B cell (primary cell): ENCODE results near the gene DYRK2. TPM values are rescaled to one million over a fixed set of nuclear protein-coding genes. Genes with fewer than 3 reads are reported as not detected.
A peak's percentile ranks its signal among the peaks of the same experiment; 100 is the strongest.

Experiments
- ATAC-seq: fragments of 200-7000 bp; cut with Tn5 transposase; one replicate; pipeline ENCODE4 v1.10.0; 2021; ENCODE audit warnings: low read depth, mild to moderate bottlenecking, moderate number of reproducible peaks, moderate library complexity
- CTCF ChIA-PET: fragments of 350-600 bp; sonication (Branson Sonifier 250); formaldehyde crosslinking; loops from one replicate; lab custom pipeline; 2021; ENCODE audit warnings: antibody characterized with exemption, inconsistent platforms; lab: Charles Lee
- POLR2A ChIA-PET: fragments of 350-600 bp; sonication (Branson Sonifier 250); formaldehyde crosslinking; loops from one replicate; lab custom pipeline; 2021; ENCODE audit warnings: antibody characterized with exemption; lab: Charles Lee
- DNase-seq: peaks from one replicate; pipeline ENCODE4 v3.0.0; 2013
- H2AFZ ChIP-seq: 2 replicates; pipeline ENCODE4 v1.6.1; 2012; ENCODE audit warnings: mild to moderate bottlenecking, low read depth, low read length; ENCODE audit not compliant: insufficient read depth, poor library complexity, severe bottlenecking
- H3K27ac ChIP-seq, 2 donors: 1 replicate in 1 of 2; 2 replicates in 1 of 2; pipeline ENCODE4 v1.5.1; 2012 to 2013; ENCODE audit warnings: low read length in 2 of 2, mild to moderate bottlenecking in 2 of 2, moderate library complexity in 1 of 2
- H3K27me3 ChIP-seq, 4 experiments: fragments of 200-600 bp in 1 of 4; sonication (generic) in 1 of 4; replicated peaks in 1 of 4; 1 replicate in 2 of 4; 2 replicates in 2 of 4; pipeline versions ENCODE4 v1.6.1 to v1.7.0; 2013 to 2016; ENCODE audit warnings: low read length in 3 of 4, mild to moderate bottlenecking in 2 of 4, mixed read lengths in 1 of 4, moderate library complexity in 1 of 4; ENCODE audit not compliant: insufficient read depth in 4 of 4, control insufficient read depth in 3 of 4; ENCODE audit errors: control extremely low read depth in 1 of 4
- H3K36me3 ChIP-seq, 2 experiments: replicated peaks in 1 of 2; 1 replicate in 1 of 2; 2 replicates in 1 of 2; pipeline versions ENCODE4 v1.6.1 to v1.7.1; 2013; ENCODE audit warnings: low read length in 1 of 2; ENCODE audit not compliant: insufficient read depth in 2 of 2, control insufficient read depth in 1 of 2; ENCODE audit errors: control extremely low read depth in 1 of 2, extremely low read depth in 1 of 2
- H3K4me1 ChIP-seq, 2 donors: fragments of 200-600 bp in 1 of 2; sonication (generic) in 1 of 2; 1 replicate in 1 of 2; 2 replicates in 1 of 2; pipeline versions ENCODE4 v1.5.1 to v1.6.1; 2013 to 2017; ENCODE audit warnings: low read length in 2 of 2; ENCODE audit not compliant: control insufficient read depth in 2 of 2, insufficient read depth in 2 of 2
- H3K4me2 ChIP-seq: replicated peaks from 2 replicates; pipeline ENCODE3; 2012; ENCODE audit warnings: mild to moderate bottlenecking, low read depth, low read length; ENCODE audit not compliant: poor library complexity, severe bottlenecking
- H3K4me3 ChIP-seq, 5 experiments: fragments of 200-600 bp in 1 of 5; sonication (generic) in 1 of 5; 1 replicate in 3 of 5; 2 replicates in 2 of 5; pipeline versions ENCODE4 v1.5.1 to v1.7.0; 2011 to 2016; ENCODE audit warnings: low read length in 4 of 5, mild to moderate bottlenecking in 4 of 5, low read depth in 2 of 5, control low read depth in 1 of 5, moderate library complexity in 1 of 5; ENCODE audit not compliant: insufficient read depth in 1 of 5; ENCODE audit errors: control extremely low read depth in 1 of 5, extremely low read depth in 1 of 5
- H3K79me2 ChIP-seq: fragments of 200-600 bp; sonication (generic); one replicate; pipeline ENCODE4 v1.6.0; 2016; ENCODE audit warnings: low read length; ENCODE audit not compliant: control insufficient read depth, insufficient read depth
- H3K9ac ChIP-seq: fragments of 200-600 bp; sonication (generic); 2 replicates; pipeline ENCODE4 v1.6.1; 2017; ENCODE audit warnings: mild to moderate bottlenecking, low read length, moderate library complexity
- H3K9me3 ChIP-seq, 3 donors: one replicate each; pipeline versions ENCODE4 v1.6.1 to v1.7.1; 2013; ENCODE audit warnings: low read length in 2 of 3; ENCODE audit not compliant: control insufficient read depth in 2 of 3, insufficient read depth in 1 of 3; ENCODE audit errors: control extremely low read depth in 1 of 3
- H4K20me1 ChIP-seq: 2 replicates; pipeline ENCODE4 v1.6.0; 2012; ENCODE audit warnings: mild to moderate bottlenecking, low read length; ENCODE audit not compliant: insufficient read depth, control insufficient read depth, poor library complexity, severe bottlenecking
- H3K27ac Mint-ChIP-seq: one replicate; pipeline ENCODE4 v1.8.0; 2021; ENCODE audit warnings: mixed read lengths
- H3K27me3 Mint-ChIP-seq: one replicate; pipeline ENCODE4 v1.8.0; 2021; ENCODE audit warnings: mixed read lengths
- H3K4me1 Mint-ChIP-seq: one replicate; pipeline ENCODE4 v1.8.0; 2021; ENCODE audit warnings: mixed read lengths
- H3K4me3 Mint-ChIP-seq: one replicate; pipeline ENCODE4 v1.8.0; 2021; ENCODE audit warnings: mixed read lengths
- H3K9me3 Mint-ChIP-seq: one replicate; pipeline ENCODE4 v1.8.0; 2022; ENCODE audit warnings: mixed read lengths; ENCODE audit not compliant: insufficient read depth
- CTCF ChIP-seq: fragments of 200-600 bp; IDR thresholded peaks from one replicate; pipeline ENCODE4 v1.8.0; 2022; ENCODE audit warnings: antibody characterized with exemption, mild to moderate bottlenecking
- EZH2 ChIP-seq: IDR thresholded peaks from 2 replicates; pipeline ENCODE4 v1.6.1; 2012; ENCODE audit warnings: borderline replicate concordance, low read depth, mild to moderate bottlenecking, moderate library complexity, low read length; ENCODE audit not compliant: insufficient read depth, poor library complexity, severe bottlenecking
- WGBS: methylation state at CpG from one replicate; pipeline ENCODE4 v1.1.5; 2013; ENCODE audit warnings: missing lambda C conversion rate; ENCODE audit not compliant: insufficient coverage; 5-methylcytosine and 5-hydroxymethylcytosine counted together
- intact Hi-C: fragments of 100-400 bp; cut with micrococcal nuclease; formaldehyde crosslinking; loops from one replicate; pipeline ENCODE4 v1.10.0; 2022
- polyA plus RNA-seq: library from polyadenylated mRNA; depleted of rRNA; stranded (reverse); fragments of >200 nt; gene quantifications from 2 replicates; pipeline ENCODE4 v1.2.3, GENCODE V29; 2012
- total RNA-seq, 2 donors: library from RNA; stranded (reverse); fragments of 120-200 nt in 1 of 2; gene quantifications; 1 replicate in 1 of 2; 2 replicates in 1 of 2; pipeline versions ENCODE4 v1.2.3 to v1.2.4, GENCODE V29; 2013 to 2022

Gene DYRK2
- total and polyA plus RNA-seq, 2 donors (not counting 1 experiment from before 2014, with no cell fraction given) = 21.3 to 75.3 TPM

GRCh38 chr12:67632005-67632404, 16.5 kb upstream of the DYRK2 start:
- no peak overlapping the region for H3K9ac ChIP-seq
- H3K79me2 ChIP-seq = no peaks in the 10 kb centered on the region
- H4K20me1 ChIP-seq = no peaks in the 10 kb centered on the region
- H3K4me2 ChIP-seq = peak overlapping the region; percentile 72
- H3K9me3 Mint-ChIP-seq = no peaks in the 10 kb centered on the region
- POLR2A ChIA-PET = interaction anchor here (1.7 kb wide), 1 partner anchor 18 kb away, joined by 4 read pairs; no protein-coding TSS in a partner anchor
- H3K4me3 Mint-ChIP-seq = peak overlapping the region; percentile 21
- CTCF ChIA-PET = interaction anchor here (1.1 to 2.9 kb wide), 2 partner anchors 15 to 18 kb away, joined by 6 to 16 read pairs; partner anchors contain the start of gene DYRK2
- H3K27ac ChIP-seq = peak overlapping the region in 1 of 2 donors; percentile 85
- H3K27ac Mint-ChIP-seq = peak overlapping the region; percentile 81
- H3K4me1 Mint-ChIP-seq = peaks cover 60% of the 10 kb centered on the region
- intact Hi-C loops = loop anchor here (5.0 kb wide), 1 partner anchor 365 kb away; the partner anchor contains the start of gene CAND1
- TF ChIP-seq CTCF (no peak), EZH2 (no peak)
- peaks cover 0 to 5% (median 0%) of the 10 kb centered on the region in 3 donors for H3K9me3 ChIP-seq
- no peaks in the 10 kb centered on the region for H3K36me3 ChIP-seq
- ATAC-seq (no peak), DNase-seq (no peak)
- H2AFZ ChIP-seq = no peak overlapping the region
- WGBS = 93% methylated on average over 1 of the region's 3 CpGs
- H3K4me3 ChIP-seq = no peak overlapping the region
- no peaks in the 10 kb centered on the region for H3K27me3 ChIP-seq
- no peaks in the 10 kb centered on the region for H3K27me3 Mint-ChIP-seq
- peaks cover 55 to 56% of the 10 kb centered on the region in 2 donors for H3K4me1 ChIP-seq

GRCh38 chr12:67633024-67633610, 15.4 kb upstream of the DYRK2 start:
- H3K9me3 ChIP-seq = peaks cover 0 to 5% (median 0%) of the 10 kb centered on the region in 3 donors
- no peak for DNase-seq
- H3K9me3 Mint-ChIP-seq = no peaks in the 10 kb centered on the region
- peak overlapping the region; percentile 1 for H3K4me2 ChIP-seq
- H3K36me3 ChIP-seq = no peaks in the 10 kb centered on the region
- no peaks in the 10 kb centered on the region for H4K20me1 ChIP-seq
- H3K27ac ChIP-seq = peak overlapping the region in 1 of 2 donors; percentile 50
- peak overlapping the region; percentile 20 for H3K4me3 Mint-ChIP-seq
- no peak for ATAC-seq
- ChIA-PET CTCF (interaction anchor here (0.6 to 2.9 kb wide), 4 partner anchors 14 to 571 kb away, joined by 3 to 16 read pairs (median 5); partner anchors contain the start of gene DYRK2), POLR2A (interaction anchor here (0.7 to 1.9 kb wide), 3 partner anchors 15 to 266 kb away, joined by 4 to 11 read pairs (median 11); partner anchors contain the start of gene DYRK2)
- H2AFZ ChIP-seq = no peak overlapping the region
- peaks cover 57% of the 10 kb centered on the region for H3K4me1 Mint-ChIP-seq
- H3K9ac ChIP-seq = no peak overlapping the region
- H3K27me3 ChIP-seq = no peaks in the 10 kb centered on the region
- H3K27me3 Mint-ChIP-seq = no peaks in the 10 kb centered on the region
- H3K79me2 ChIP-seq = no peaks in the 10 kb centered on the region
- peaks cover 55 to 56% of the 10 kb centered on the region in 2 donors for H3K4me1 ChIP-seq
- H3K4me3 ChIP-seq = no peak overlapping the region
- intact Hi-C loops = loop anchor here (5.0 kb wide), 1 partner anchor 366 kb away; the partner anchor contains the start of gene CAND1
- TF ChIP-seq CTCF = no peak
- TF ChIP-seq EZH2 = no peak
- H3K27ac Mint-ChIP-seq = peak overlapping the region; percentile 72
- 40% methylated on average over 1 of the region's 2 CpGs for WGBS
